Pancreas (tissue), 10 donors: ENCODE data around the gene BACH2. TPM values are rescaled to one million over a fixed set of nuclear protein-coding genes. Genes with fewer than 3 reads are reported as not detected.

ENCODE experiments used
- ATAC-seq, 4 donors: fragments of 200-7000 bp; cut with Tn5 transposase; one replicate each; pipeline versions ENCODE4 v1.8.0 to v1.9.1; 2020; ENCODE audit warnings: mild to moderate bottlenecking in 4 of 4, moderate library complexity in 4 of 4
- DNase-seq, 6 donors: peaks; one replicate each; pipeline ENCODE4 v3.0.0-alpha.2; 2020
- FAIRE-seq: peaks from 2 replicates; lab custom pipeline; 2012; peaks lifted over from hg19 to GRCh38; lab: Jason Lieb, UNC
- H3K27ac ChIP-seq, 4 donors: fragments of 200-600 bp; sonication (generic); 1 replicate in 3 of 4; 2 replicates in 1 of 4; pipeline versions ENCODE4 v1.5.0 to v1.8.0; 2020
- H3K27me3 ChIP-seq, 4 donors: fragments of 200-600 bp; one replicate each; pipeline ENCODE4 v1.8.0; 2021
- H3K36me3 ChIP-seq, 3 donors: fragments of 200-600 bp; sonication (generic) in 1 of 3; one replicate each; pipeline versions ENCODE4 v1.5.0 to v1.8.0; 2020 to 2021
- H3K4me1 ChIP-seq, 3 donors: fragments of 200-600 bp; one replicate each; pipeline ENCODE4 v1.8.0; 2021
- H3K4me3 ChIP-seq, 4 donors: fragments of 200-600 bp; sonication (generic) in 2 of 4; one replicate each; pipeline versions ENCODE4 v1.5.0 to v1.8.0; 2020 to 2021
- H3K9me3 ChIP-seq, 4 donors: fragments of 200-600 bp; one replicate each; pipeline ENCODE4 v1.8.0; 2021
- WGBS, 2 donors: extraction: QIAGEN DNeasy Blood & Tissue Kit; methylation state at CpG; one replicate each; pipeline ENCODE4 v1.1.7; 2013; 5-methylcytosine and 5-hydroxymethylcytosine counted together
- intact Hi-C, 3 donors: fragments of 100-400 bp; cut with DNase I; formaldehyde crosslinking; loops; one replicate each; pipeline versions ENCODE4 v1.11.1 to v1.14.2; 2022
- polyA plus RNA-seq, 2 donors: library from polyadenylated mRNA; stranded (reverse); fragments of 200-250 nt; gene quantifications; one replicate each; pipeline ENCODE4 v1.2.3, GENCODE V29; 2013
- total RNA-seq, 6 donors: library from RNA; stranded (reverse); fragmentation: NEBNext Ultra II Directional in 4 of 6; extraction: Animal tissue kit (Norgen Biotek cat#: 25700) in 4 of 6; gene quantifications; one replicate each; pipeline versions ENCODE4 v1.2.1 to v1.2.4, GENCODE V29; 2021 to 2023
- TF ChIP-seq, protein P1 (sequence below), 4 donors: fragments of 200-600 bp; sonication (generic) in 3 of 4; IDR thresholded peaks; one replicate each; pipeline versions ENCODE4 v1.5.0 to v1.8.0; 2021; ENCODE audit warnings: antibody characterized with exemption in 4 of 4
- donor health status: healthy with polysubstance abuse.
- donor health status: DM: no; HTN: no; CAD: no; lungs with moderate emphysema.
- donor health status: DM: no; HTN: no; CAD: no.
- donor health status: control.
- donor health status: control.
- donor health status: Bipolar disorder and iron deficiency.
- donor health status: DM: yes; HTN: yes; CAD: no.
- donor health status: DM: no; HTN: no; CAD: no.
- donor health status: DM: no; HTN: no; CAD: no.
- donor health status: DM: yes; HTN: yes; CAD: no.

BACH2 gene
- total and polyA plus RNA-seq, 8 donors, result 0.61 to 8.0 (median 4.9) TPM

DNA sequence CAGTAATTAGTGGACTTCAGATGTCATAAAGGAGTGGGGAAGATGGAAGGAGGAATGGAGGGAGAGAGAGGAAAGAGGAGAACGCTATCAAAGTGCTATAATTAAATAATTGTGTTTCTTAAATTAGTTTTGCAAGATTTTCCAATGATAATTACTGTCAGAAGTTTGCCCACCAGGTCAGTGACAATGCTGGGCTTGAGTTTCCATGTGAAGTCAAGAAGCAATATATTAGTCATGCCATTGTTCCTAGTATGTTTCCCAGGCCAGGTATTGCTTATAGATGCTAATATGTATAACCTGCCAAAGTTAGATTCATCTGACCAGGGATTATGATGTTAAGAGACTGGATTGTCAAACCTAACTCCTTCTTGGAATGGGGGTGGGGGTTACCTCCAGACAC lies 270.4 kb downstream of the BACH2 start:
- WGBS, 2 donors, result 79 to 85% methylated on average over 1 of the region's 1 CpG

DNA sequence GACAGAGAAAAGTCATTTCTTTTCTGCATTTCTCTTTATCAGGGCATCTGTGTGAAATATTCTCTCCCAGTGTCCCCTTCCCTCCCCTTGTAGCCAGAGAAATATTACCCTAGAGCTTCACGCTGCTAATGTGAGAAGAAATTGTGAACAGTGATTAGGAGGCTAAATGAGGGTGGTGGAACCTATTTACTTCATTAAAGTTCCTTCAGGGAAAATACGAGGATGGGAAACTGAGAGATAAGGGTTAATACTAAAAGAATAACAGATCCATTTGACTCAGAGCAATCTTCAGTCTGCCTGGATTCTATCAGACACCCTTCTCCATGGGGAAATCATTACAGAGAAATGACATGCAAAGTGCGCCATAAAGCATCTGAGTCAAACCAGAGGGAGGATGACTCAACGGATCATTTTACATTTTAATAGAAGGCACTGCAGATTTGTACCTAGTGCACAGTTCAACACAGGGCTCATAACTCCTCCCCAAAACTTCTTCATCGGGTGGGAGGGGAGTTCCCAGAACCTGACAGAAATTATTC lies 271.1 kb downstream of the BACH2 start:
- ATAC-seq (peak in 3 of 4 donors; percentile 38 to 53 (median 44)), DNase-seq (no peak), FAIRE-seq (no peak)
- H3K27me3 ChIP-seq, result no peaks in the 10 kb centered on the region
- 75 to 82% methylated on average over 5 of the region's 5 CpGs for WGBS, 2 donors
- intact Hi-C loops, result no loop called here
- H3K4me1 ChIP-seq, result no peaks in the 10 kb centered on the region
- TF ChIP-seq, protein P1, sequence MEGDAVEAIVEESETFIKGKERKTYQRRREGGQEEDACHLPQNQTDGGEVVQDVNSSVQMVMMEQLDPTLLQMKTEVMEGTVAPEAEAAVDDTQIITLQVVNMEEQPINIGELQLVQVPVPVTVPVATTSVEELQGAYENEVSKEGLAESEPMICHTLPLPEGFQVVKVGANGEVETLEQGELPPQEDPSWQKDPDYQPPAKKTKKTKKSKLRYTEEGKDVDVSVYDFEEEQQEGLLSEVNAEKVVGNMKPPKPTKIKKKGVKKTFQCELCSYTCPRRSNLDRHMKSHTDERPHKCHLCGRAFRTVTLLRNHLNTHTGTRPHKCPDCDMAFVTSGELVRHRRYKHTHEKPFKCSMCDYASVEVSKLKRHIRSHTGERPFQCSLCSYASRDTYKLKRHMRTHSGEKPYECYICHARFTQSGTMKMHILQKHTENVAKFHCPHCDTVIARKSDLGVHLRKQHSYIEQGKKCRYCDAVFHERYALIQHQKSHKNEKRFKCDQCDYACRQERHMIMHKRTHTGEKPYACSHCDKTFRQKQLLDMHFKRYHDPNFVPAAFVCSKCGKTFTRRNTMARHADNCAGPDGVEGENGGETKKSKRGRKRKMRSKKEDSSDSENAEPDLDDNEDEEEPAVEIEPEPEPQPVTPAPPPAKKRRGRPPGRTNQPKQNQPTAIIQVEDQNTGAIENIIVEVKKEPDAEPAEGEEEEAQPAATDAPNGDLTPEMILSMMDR (IDR thresholded peaks at IDR 0.05), result no peak
- no peaks in the 10 kb centered on the region for H3K36me3 ChIP-seq
- no peaks in the 10 kb centered on the region for H3K9me3 ChIP-seq
- no peak overlapping the region for H3K4me3 ChIP-seq
- no peak overlapping the region for H3K27ac ChIP-seq

More for the DNA sequence above, 270.4 kb downstream of the BACH2 start:
- intact Hi-C loops, result no loop called here
- Histone ChIP-seq H3K4me1 (no peaks in the 10 kb centered on the region), H3K36me3 (no peaks in the 10 kb centered on the region), H3K27ac (no peak overlapping the region), H3K4me3 (no peak overlapping the region), H3K9me3 (no peaks in the 10 kb centered on the region), H3K27me3 (no peaks in the 10 kb centered on the region)
- ATAC-seq (no peak), FAIRE-seq (no peak), DNase-seq (no peak)
- TF ChIP-seq, protein P1 (IDR thresholded peaks at IDR 0.05), result no peak

DNA sequence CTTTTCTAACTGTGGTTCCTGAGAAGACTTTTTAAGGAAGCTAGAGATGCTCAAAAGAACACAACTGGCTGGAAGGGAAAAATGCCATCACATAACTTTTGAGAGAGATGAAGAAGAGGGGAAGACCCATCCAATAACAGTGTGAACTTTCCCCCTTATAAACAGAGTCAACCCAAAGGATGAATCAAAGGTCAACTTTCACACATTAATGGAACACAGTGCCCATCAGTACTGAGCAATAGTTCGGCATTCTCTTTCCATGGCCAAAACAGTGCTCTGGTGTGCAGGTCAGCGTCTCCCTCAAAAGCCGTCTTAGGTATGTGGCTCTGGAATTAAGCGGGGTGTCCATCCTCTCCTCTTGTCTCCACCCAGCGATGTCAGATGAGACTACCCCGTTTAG lies 272.0 kb downstream of the BACH2 start:
- 93 to 98% methylated on average over 6 of the region's 6 CpGs for WGBS, 2 donors

DNA sequence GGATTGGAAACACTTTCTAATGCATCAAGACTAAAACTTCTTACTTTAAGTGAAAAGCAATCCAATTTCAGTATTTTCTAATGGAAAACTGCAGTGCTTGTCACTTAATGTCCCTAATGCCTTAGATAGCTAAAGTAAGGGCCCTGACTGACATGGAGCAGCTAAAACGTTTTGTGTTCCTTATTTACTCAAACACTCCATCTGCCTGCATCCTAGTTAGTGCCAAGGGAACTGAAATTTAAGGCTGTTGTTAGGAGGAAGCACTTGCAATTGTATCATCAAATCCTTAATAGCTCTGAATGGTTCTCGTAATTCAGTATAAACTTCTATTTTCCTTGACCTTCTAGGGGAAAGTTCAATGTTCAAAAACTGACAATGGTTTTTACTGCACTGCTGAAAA lies 274.9 kb downstream of the BACH2 start:
- 44 to 54% methylated on average over 2 of the region's 2 CpGs for WGBS, 2 donors

More for the DNA sequence above, 272.0 kb downstream of the BACH2 start:
- H3K9me3 ChIP-seq, result no peaks in the 10 kb centered on the region
- no peaks in the 10 kb centered on the region for H3K36me3 ChIP-seq
- no peak for FAIRE-seq
- H3K27ac ChIP-seq, result no peak overlapping the region
- H3K27me3 ChIP-seq, result no peaks in the 10 kb centered on the region
- intact Hi-C loops, result no loop called here
- no peaks in the 10 kb centered on the region for H3K4me1 ChIP-seq
- TF ChIP-seq, protein P1 (IDR thresholded peaks at IDR 0.05), result no peak
- no peak for DNase-seq
- no peak for ATAC-seq
- no peak overlapping the region for H3K4me3 ChIP-seq

DNA sequence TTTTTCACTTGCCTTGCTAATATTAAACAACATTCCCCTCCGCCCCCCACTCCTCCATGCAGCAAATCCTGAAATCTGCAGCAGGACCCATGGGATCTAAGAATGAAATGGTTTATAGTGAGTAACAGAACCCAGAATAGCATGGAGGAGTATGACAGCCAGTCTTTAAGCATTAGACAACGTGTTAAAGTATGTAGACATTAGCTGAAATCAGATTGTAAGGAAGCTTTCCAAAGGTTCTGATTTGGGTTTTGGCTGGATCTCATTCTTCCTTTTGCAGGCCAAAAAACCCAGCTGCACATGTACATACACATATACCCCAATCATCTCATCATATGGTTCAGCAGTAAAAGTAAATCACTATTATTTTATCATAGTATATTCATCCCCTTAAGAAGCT lies 275.9 kb downstream of the BACH2 start:
- FAIRE-seq (no peak), DNase-seq (no peak), ATAC-seq (no peak)
- Histone ChIP-seq H3K27me3 (no peaks in the 10 kb centered on the region), H3K9me3 (no peaks in the 10 kb centered on the region), H3K4me3 (no peak overlapping the region), H3K4me1 (no peaks in the 10 kb centered on the region), H3K27ac (no peak overlapping the region), H3K36me3 (no peaks in the 10 kb centered on the region)
- intact Hi-C loops, result no loop called here
- WGBS, 2 donors, result 86 to 89% methylated on average over 2 of the region's 2 CpGs
- TF ChIP-seq, protein P1 (IDR thresholded peaks at IDR 0.05), result no peak

More for the DNA sequence above, 274.9 kb downstream of the BACH2 start:
- H3K9me3 ChIP-seq, result no peaks in the 10 kb centered on the region
- intact Hi-C loops, result no loop called here
- FAIRE-seq, result no peak
- TF ChIP-seq, protein P1 (IDR thresholded peaks at IDR 0.05), result no peak
- no peak overlapping the region for H3K4me3 ChIP-seq
- H3K27me3 ChIP-seq, result no peaks in the 10 kb centered on the region
- H3K4me1 ChIP-seq, result no peaks in the 10 kb centered on the region
- H3K27ac ChIP-seq, result no peak overlapping the region
- ATAC-seq, result no peak
- H3K36me3 ChIP-seq, result no peaks in the 10 kb centered on the region
- no peak for DNase-seq
